Measurements from ENCODE around the gene CHD9NB. TPM values are rescaled to one million over a fixed set of nuclear protein-coding genes. Genes with fewer than 3 reads are reported as not detected.

CHD9NB gene
- total RNA-seq, 4 donors from 2014 or later: 0.38 to 0.66 (median 0.51) TPM; not detected in 1

DNA sequence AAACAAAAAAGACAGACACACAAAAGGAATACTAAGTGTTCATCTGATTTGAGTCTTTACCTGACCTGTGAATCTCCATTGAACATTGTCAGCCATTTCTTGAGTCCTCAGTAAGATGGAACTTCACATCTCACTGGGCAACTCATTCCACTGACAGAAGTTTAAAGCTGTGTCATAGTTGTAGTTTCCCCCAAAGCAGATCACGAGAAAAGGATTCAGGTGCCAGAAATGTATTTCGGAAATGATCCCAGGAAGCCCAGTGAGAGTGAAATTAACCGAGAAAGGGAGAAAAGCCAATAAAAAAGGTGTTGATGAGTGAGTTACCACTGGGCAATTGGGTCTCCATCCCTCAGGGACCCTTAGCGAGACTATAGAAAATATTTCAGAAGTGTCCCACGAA is 8.6 kb upstream of the CHD9NB start:
- TF ChIP-seq, protein P1, sequence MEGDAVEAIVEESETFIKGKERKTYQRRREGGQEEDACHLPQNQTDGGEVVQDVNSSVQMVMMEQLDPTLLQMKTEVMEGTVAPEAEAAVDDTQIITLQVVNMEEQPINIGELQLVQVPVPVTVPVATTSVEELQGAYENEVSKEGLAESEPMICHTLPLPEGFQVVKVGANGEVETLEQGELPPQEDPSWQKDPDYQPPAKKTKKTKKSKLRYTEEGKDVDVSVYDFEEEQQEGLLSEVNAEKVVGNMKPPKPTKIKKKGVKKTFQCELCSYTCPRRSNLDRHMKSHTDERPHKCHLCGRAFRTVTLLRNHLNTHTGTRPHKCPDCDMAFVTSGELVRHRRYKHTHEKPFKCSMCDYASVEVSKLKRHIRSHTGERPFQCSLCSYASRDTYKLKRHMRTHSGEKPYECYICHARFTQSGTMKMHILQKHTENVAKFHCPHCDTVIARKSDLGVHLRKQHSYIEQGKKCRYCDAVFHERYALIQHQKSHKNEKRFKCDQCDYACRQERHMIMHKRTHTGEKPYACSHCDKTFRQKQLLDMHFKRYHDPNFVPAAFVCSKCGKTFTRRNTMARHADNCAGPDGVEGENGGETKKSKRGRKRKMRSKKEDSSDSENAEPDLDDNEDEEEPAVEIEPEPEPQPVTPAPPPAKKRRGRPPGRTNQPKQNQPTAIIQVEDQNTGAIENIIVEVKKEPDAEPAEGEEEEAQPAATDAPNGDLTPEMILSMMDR (IDR thresholded peaks at IDR 0.05; ENCODE audit: low read depth): no peak

DNA sequence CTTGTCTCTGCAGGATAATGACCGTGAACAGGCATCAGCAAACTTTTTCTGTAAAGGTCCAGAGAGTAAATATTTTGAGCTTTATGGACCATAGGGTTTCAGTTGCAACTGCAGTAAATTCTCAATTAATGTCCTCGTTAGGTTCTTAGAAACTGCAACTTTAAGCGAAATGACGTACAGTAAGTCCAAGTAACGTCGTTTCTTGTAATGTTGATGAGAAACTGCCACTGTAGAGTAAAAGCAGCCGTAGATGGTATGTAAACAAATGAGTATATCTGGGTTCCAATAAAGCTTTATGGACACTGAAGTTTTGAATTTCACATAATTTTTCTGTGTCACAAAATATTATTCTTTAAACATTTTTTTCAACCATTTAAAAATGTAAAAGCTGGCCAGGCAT is 7.0 kb upstream of the CHD9NB start:
- TF ChIP-seq, protein P1 (IDR thresholded peaks at IDR 0.05; ENCODE audit: low read depth): no peak

DNA sequence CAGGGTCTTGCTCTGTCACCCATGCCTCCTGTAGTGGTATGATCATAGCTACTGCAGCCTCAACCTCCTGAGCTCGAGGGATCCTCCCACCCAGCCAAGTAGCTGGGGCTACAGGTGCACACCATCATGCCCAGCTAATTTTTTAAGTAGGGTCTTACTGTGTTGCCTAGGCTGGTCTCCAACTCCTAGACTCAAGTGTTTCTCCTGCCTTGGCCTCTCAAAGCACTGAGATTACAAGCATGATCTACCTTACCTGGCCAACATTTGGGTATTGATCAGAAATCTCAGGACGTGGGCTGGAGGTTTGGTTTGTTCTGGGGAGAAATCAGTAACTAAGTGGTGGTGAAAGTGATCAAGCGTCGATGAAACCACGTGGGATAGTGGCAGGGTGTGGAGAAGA is 6.2 kb upstream of the CHD9NB start:
- TF ChIP-seq, protein P1 (IDR thresholded peaks at IDR 0.05; ENCODE audit: low read depth): no peak

DNA sequence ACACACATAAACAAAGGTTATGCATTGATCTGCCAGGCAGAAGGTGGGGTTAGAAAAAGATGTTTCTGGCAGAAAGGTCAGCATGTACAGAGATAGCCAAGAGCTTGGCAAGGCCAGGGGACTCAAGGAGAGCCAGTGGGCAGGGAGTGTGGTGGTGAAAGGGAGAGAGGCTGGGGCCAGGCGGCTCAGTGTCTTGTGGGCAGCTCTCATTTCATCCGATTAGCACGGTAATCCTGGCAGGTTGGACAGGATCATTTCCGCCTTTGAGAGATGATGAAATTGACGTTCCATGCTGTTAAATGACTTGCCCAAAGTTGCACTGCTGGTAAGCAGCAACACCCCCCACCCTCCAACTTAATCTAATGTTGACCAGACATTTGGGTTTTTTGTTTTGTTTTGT is 5.7 kb upstream of the CHD9NB start:
- TF ChIP-seq, protein P1 (IDR thresholded peaks at IDR 0.05; ENCODE audit: low read depth): no peak

GRCh38 chr16:53057658-53058057 is 5.0 kb upstream of the CHD9NB start:
- TF ChIP-seq, protein P1 (IDR thresholded peaks at IDR 0.05; ENCODE audit: low read depth): no peak

DNA sequence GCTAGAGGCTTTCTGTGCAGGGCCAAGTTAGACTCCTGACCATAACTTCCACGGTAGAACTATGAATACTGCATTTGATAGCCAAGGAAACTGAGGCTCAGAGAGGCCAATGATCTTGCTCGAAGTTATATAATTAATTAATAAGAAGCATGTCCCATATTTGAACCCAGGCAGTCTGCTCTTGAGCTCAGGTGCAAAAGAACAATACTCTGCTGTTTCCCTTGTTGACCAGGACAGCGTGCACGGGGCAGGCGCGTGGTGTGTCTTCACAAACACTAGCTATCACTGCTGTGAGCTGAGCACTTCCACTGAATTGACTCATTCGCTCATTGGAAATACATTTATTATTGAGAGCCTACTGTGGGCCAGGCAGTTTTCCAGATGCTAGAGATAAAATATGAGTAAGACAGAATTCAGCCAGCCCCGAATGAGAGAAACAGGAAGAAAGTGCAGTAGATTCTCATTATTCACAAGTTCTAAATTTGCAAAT is 3.7 kb upstream of the CHD9NB start:
- TF ChIP-seq, protein P1 (IDR thresholded peaks at IDR 0.05; ENCODE audit: low read depth): no peak

DNA sequence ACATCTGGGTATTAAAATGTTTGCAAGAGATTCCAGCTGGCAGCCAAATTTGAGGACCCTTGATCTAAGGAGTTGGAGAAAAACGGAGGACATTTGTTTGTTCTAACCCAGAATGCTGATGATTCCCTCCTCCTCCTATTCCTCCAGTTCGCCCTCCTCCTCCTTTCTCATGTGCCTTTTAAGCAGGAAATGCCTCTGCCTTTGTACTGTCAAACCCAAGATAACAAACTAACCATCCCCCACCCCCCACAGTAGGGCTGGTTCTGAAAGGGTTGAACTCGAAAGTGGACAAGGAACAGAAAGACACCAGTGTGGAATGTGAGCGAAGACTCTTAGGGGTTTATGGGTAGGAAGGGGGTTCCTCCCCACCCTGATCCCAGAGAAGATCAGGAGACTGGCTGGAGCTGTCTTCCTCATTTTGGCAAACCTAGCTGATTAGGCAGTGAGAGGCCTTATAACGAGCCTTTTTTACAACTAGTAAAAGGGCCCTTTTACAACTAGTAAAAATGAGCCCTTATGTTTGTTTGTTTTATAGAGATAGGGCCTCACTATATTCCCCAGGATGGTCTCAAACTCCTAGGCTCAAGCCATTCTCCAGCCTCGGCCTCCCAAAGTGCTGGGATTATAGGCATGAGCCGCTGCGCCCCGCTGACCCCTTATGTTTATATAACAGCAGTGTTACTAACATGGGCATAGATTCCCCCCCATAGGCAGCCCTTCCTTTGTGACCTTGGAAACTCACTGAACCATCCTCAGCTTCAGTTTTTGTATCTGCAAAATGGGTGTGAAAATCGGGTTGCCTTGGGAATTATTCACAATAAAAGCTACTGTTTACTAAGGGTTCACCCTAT is 3.1 kb upstream of the CHD9NB start:
- TF ChIP-seq, protein P1 (IDR thresholded peaks at IDR 0.05; ENCODE audit: low read depth): no peak
